OCI-LY7 (cell line): ENCODE measurements around the gene EPB41L1. TPM values are rescaled to one million over a fixed set of nuclear protein-coding genes. Genes with fewer than 3 reads are reported as not detected.

ENCODE experiments used
- BruUV-seq: library from RNA; stranded (reverse); fragments of 400-500 nt; replicated peaks from 2 replicates; lab custom pipeline; 2021; lab: Mats Ljungman, UMichigan
- CTCF ChIA-PET: fragments of 300-600 bp; sonication (Branson Sonifier 250); formaldehyde crosslinking; loops from one replicate; lab custom pipeline; 2022; ENCODE audit warnings: antibody characterized with exemption; ENCODE audit not compliant: unreplicated experiment; lab: Charles Lee
- POLR2A ChIA-PET: fragments of 300-600 bp; sonication (Branson Sonifier 250); formaldehyde crosslinking; loops from one replicate; lab custom pipeline; 2022; ENCODE audit warnings: antibody characterized with exemption; lab: Charles Lee
- DNase-seq: peaks from one replicate; pipeline ENCODE4 v3.0.0-alpha.2; 2015; ENCODE audit warnings: low spot score
- H2AFZ ChIP-seq: fragments of 200-600 bp; sonication (generic), shearing (Covaris generic); 2 replicates; pipeline ENCODE4 v1.6.1; 2014; ENCODE audit warnings: mild to moderate bottlenecking, antibody characterized with exemption, low read length, moderate library complexity
- H3K27ac ChIP-seq: fragments of 200-600 bp; sonication (generic); 2 replicates; pipeline ENCODE4 v1.5.1; 2014; ENCODE audit warnings: mixed run types, low read depth, mild to moderate bottlenecking, moderate library complexity, low read length, inconsistent platforms; ENCODE audit not compliant: poor library complexity, severe bottlenecking
- H3K36me3 ChIP-seq: fragments of 200-600 bp; sonication (generic); 2 replicates; pipeline ENCODE4 v1.6.1; 2014; ENCODE audit warnings: mild to moderate bottlenecking, antibody characterized with exemption, low read length, moderate library complexity, mixed read lengths; ENCODE audit not compliant: insufficient read depth
- H3K4me1 ChIP-seq: fragments of 200-600 bp; sonication (generic); 2 replicates; pipeline ENCODE4 v1.5.1; 2014; ENCODE audit warnings: mild to moderate bottlenecking, low read length; ENCODE audit not compliant: insufficient read depth, poor library complexity, severe bottlenecking
- H3K4me2 ChIP-seq: fragments of 200-600 bp; sonication (generic); 2 replicates; pipeline ENCODE4 v1.6.1; 2014; ENCODE audit warnings: mild to moderate bottlenecking, low read length
- H3K4me3 ChIP-seq: fragments of 200-600 bp; sonication (generic); 2 replicates; pipeline ENCODE4 v1.5.1; 2014; ENCODE audit warnings: mild to moderate bottlenecking, low read depth, low read length; ENCODE audit not compliant: poor library complexity, severe bottlenecking
- H3K79me2 ChIP-seq: fragments of 200-600 bp; sonication (generic); 2 replicates; pipeline ENCODE4 v1.6.1; 2016; ENCODE audit warnings: low read depth, mild to moderate bottlenecking, low read length, moderate library complexity, mixed read lengths; ENCODE audit not compliant: insufficient read depth
- H3K9me2 ChIP-seq: fragments of 200-600 bp; sonication (generic); 2 replicates; pipeline ENCODE4 v1.6.1; 2016; ENCODE audit warnings: mild to moderate bottlenecking, low read length, mixed read lengths; ENCODE audit not compliant: insufficient read depth
- H3K9me3 ChIP-seq: fragments of 200-600 bp; sonication (generic); 2 replicates; pipeline ENCODE4 v1.6.1; 2014; ENCODE audit warnings: mild to moderate bottlenecking, mixed run types, low read length, mixed read lengths
- H4K20me1 ChIP-seq: fragments of 200-600 bp; sonication (generic); 2 replicates; pipeline ENCODE4 v1.6.1; 2014; ENCODE audit warnings: mild to moderate bottlenecking, antibody characterized with exemption, low read length, moderate library complexity, mixed read lengths; ENCODE audit not compliant: insufficient read depth
- CTCF ChIP-seq: fragments of 200-600 bp; sonication (generic); conservative IDR thresholded peaks from 2 replicates; pipeline ENCODE4 v1.5.1; 2014; ENCODE audit warnings: mild to moderate bottlenecking, antibody characterized with exemption, low read length, moderate library complexity, mixed read lengths
- EZH2phosphoT487 ChIP-seq: fragments of 200-600 bp; sonication (generic); IDR thresholded peaks from 2 replicates; pipeline ENCODE4 v1.6.1; 2018; ENCODE audit warnings: low read depth, borderline replicate concordance, mild to moderate bottlenecking, mixed run types, antibody characterized with exemption, low read length, moderate library complexity, mixed read lengths
- intact Hi-C: fragments of 100-400 bp; cut with micrococcal nuclease; formaldehyde crosslinking; loops from one replicate; pipeline ENCODE4 v1.10.0; 2022; ENCODE audit not compliant: unreplicated experiment
- total RNA-seq, 2 experiments: library from RNA; depleted of rRNA in 1 of 2; stranded (reverse); fragments of >200 nt in 1 of 2; shearing (Covaris generic) in 1 of 2; gene quantifications; 2 replicates each; pipeline ENCODE4 v1.2.3, GENCODE V29; 2014 to 2022

Gene EPB41L1
- total RNA-seq, 2 experiments from 2014 or later: 0.54 to 1.6 TPM

- Histone ChIP-seq H3K36me3 (no peaks in the 10 kb centered on the region), H3K4me3 (no peak overlapping the region), H3K4me1 (peaks cover 11% of the 10 kb centered on the region), H2AFZ (no peak overlapping the region), H4K20me1 (no peaks in the 10 kb centered on the region), H3K27ac (no peak overlapping the region), H3K9me2 (no peaks in the 10 kb centered on the region), H3K4me2 (no peak overlapping the region), H3K79me2 (no peaks in the 10 kb centered on the region), H3K9me3 (no peaks in the 10 kb centered on the region)
- TF ChIP-seq EZH2phosphoT487: no peak
- no peak for TF ChIP-seq CTCF
- BruUV-seq: no TSS peak
- POLR2A ChIA-PET: interaction anchor here (0.6 kb wide), 1 partner anchor 19 kb away, joined by 8 read pairs; no protein-coding TSS in a partner anchor
- intact Hi-C loops: no loop called here
- CTCF ChIA-PET: no interaction called here
- no peak for DNase-seq
These were observed 1.3 kb upstream of the EPB41L1 start for GRCh38 chr20:36153204-36153603.

DNA sequence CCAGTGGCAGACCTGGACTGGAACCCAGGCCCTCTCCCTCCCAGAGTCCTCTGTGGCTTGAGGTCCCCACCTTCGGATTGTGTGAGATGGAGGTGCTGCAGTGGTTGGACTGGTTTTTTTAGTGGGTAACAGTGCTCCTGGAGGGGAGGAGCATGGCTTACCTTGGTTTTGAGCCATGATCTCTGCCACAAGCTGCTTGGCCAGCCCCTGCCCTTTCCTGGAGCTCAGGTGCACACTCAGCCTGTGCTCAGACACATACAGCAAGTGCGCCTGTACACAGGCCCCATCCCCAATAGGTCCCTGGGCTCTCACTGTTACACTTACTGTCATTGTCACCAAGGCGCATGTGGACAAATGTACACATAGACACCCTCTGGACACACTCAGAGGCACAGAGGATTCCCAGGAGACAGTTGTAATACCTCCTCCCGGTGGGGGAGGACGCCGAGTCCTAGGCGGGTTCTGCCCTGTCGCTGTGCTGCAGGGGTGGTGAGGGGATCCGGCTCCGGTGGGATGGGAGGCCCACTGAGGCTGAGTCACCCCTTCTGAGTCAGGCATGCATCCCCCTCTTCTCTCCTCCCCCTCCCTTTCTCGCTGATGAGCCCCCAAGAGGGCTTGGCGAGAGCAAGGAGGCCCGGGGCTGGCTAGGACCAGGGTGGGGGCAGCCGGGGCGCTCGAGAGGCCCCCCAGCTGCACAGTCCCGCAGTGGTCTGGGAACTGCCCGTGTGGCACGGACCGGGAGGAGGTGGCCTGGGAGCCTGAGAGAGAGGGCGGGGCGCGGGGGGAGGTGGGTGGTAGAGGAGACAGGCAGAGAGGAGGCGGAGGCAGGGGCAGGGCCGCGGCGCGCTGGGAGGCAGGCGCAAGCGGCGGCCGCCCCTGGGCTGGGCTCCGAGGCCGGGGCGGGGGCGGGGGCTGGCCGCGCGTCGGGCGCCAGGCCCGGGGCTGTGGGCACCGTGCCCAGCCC lies 522 bp upstream of the EPB41L1 start:
- intact Hi-C loops: no loop called here
- Histone ChIP-seq H3K36me3 (no peaks in the 10 kb centered on the region), H3K27ac (no peak overlapping the region), H2AFZ (no peak overlapping the region), H3K4me2 (no peak overlapping the region), H3K9me2 (no peaks in the 10 kb centered on the region), H3K9me3 (no peaks in the 10 kb centered on the region), H4K20me1 (no peaks in the 10 kb centered on the region), H3K4me3 (no peak overlapping the region), H3K79me2 (no peaks in the 10 kb centered on the region), H3K4me1 (peaks cover 11% of the 10 kb centered on the region)
- CTCF ChIA-PET: no interaction called here
- BruUV-seq: no TSS peak
- no peak for DNase-seq
- POLR2A ChIA-PET: no interaction called here
- TF ChIP-seq EZH2phosphoT487 (no peak), CTCF (no peak)

DNA sequence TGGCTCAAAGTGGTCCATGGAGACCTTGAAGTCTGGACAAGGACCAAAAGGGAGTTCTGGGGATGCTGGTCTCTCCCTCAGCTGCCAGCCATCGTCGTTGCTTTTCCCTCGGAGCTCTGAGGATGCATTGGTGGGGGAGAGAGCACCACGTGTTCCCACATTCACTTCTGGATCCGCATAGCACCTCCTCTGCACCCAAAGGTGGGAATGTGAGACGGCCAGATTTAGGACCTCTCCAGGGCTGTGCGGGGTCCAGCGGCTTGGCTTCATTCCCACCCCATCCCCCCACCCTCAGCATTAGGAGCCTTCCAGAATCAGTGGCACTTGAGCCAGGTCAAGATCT lies 1.1 kb downstream of the EPB41L1 start:
- no peaks in the 10 kb centered on the region for H3K9me2 ChIP-seq
- TF ChIP-seq EZH2phosphoT487: no peak
- TF ChIP-seq CTCF: no peak
- peaks cover 6% of the 10 kb centered on the region for H3K4me1 ChIP-seq
- no TSS peak for BruUV-seq
- no peak overlapping the region for H3K4me2 ChIP-seq
- POLR2A ChIA-PET: interaction anchor here (0.6 to 0.8 kb wide), 3 partner anchors 41 to 305 kb away, joined by 3 read pairs; no protein-coding TSS in a partner anchor
- DNase-seq: no peak
- no peaks in the 10 kb centered on the region for H3K79me2 ChIP-seq
- intact Hi-C loops: no loop called here
- no peaks in the 10 kb centered on the region for H3K36me3 ChIP-seq
- no peak overlapping the region for H2AFZ ChIP-seq
- CTCF ChIA-PET: no interaction called here
- H3K4me3 ChIP-seq: no peak overlapping the region
- no peaks in the 10 kb centered on the region for H4K20me1 ChIP-seq
- H3K9me3 ChIP-seq: no peaks in the 10 kb centered on the region
- no peak overlapping the region for H3K27ac ChIP-seq
